ENCODE data around the gene CHRNA4. TPM values are rescaled to one million over a fixed set of nuclear protein-coding genes. Genes with fewer than 3 reads are reported as not detected.

CHRNA4 gene
- total and polyA plus RNA-seq, 3 donors from 2014 or later, result 3.3 to 8.3 (median 7.4) TPM

- intact Hi-C loops (cut with DNase I; ENCODE audit: low total_unique reads), result no loop called here
- Histone ChIP-seq H3K27ac (no peak overlapping the region), H3K9me3 (no peaks in the 10 kb centered on the region), H3K36me3 (ENCODE audit: low read depth, missing control alignments) (no peaks in the 10 kb centered on the region), H3K4me3 (no peak overlapping the region), H3K27me3 (no peaks in the 10 kb centered on the region), H3K4me1 (peaks cover 8% of the 10 kb centered on the region)
- WGBS, 2 donors, result 86 to 90% methylated on average over 33 to 34 of the region's 34 CpGs
- no peak for TF ChIP-seq POLR2A (IDR thresholded peaks at IDR 0.05)
- no peak for TF ChIP-seq CTCF (IDR thresholded peaks at IDR 0.05)
- no peak for DNase-seq
Observed at GRCh38 chr20:63372971-63373885, 12.1 kb upstream of the CHRNA4 start.

GRCh38 chr20:63371291-63371865, 10.2 kb upstream of the CHRNA4 start:
- DNase-seq, result no peak
- Histone ChIP-seq H3K9me3 (no peaks in the 10 kb centered on the region), H3K36me3 (ENCODE audit: low read depth, missing control alignments) (no peaks in the 10 kb centered on the region), H3K27ac (no peak overlapping the region), H3K4me3 (no peak overlapping the region), H3K4me1 (no peaks in the 10 kb centered on the region), H3K27me3 (no peaks in the 10 kb centered on the region)
- WGBS, 2 donors, result 71 to 91% methylated on average over 13 to 28 of the region's 28 CpGs
- intact Hi-C loops (cut with DNase I; ENCODE audit: low total_unique reads), result no loop called here
- TF ChIP-seq CTCF (IDR thresholded peaks at IDR 0.05), result no peak
- TF ChIP-seq POLR2A (IDR thresholded peaks at IDR 0.05), result no peak

GRCh38 chr20:63370618-63371187, 9.6 kb upstream of the CHRNA4 start:
- intact Hi-C loops (cut with DNase I; ENCODE audit: low total_unique reads), result no loop called here

More at GRCh38 chr20:63370618-63371187, 9.6 kb upstream of the CHRNA4 start:
- H3K27me3 ChIP-seq, result no peaks in the 10 kb centered on the region
- no peak overlapping the region for H3K4me3 ChIP-seq
- TF ChIP-seq CTCF (IDR thresholded peaks at IDR 0.05) (no peak), POLR2A (IDR thresholded peaks at IDR 0.05) (no peak)
- no peaks in the 10 kb centered on the region for H3K36me3 ChIP-seq (ENCODE audit: low read depth, missing control alignments)
- no peaks in the 10 kb centered on the region for H3K4me1 ChIP-seq
- no peak overlapping the region for H3K27ac ChIP-seq
- no peaks in the 10 kb centered on the region for H3K9me3 ChIP-seq
- DNase-seq, result no peak
- WGBS, 2 donors, result 52 to 77% methylated on average over 10 to 21 of the region's 21 CpGs

All from testis (tissue), 3 donors.